Liver (tissue), 9 donors: ENCODE measurements around the gene MRC2. TPM values are rescaled to one million over a fixed set of nuclear protein-coding genes. Genes with fewer than 3 reads are reported as not detected.

Source experiments
- DNase-seq: peaks from one replicate; pipeline ENCODE4 v3.0.0-alpha.2; 2017; ENCODE audit warnings: low spot score
- H3K27ac ChIP-seq, 2 donors: one replicate each; pipeline ENCODE4 v1.7.0; 2013; ENCODE audit warnings: inconsistent platforms in 2 of 2, low read length in 2 of 2, control low read depth in 1 of 2, low read depth in 1 of 2, mild to moderate bottlenecking in 1 of 2
- H3K27me3 ChIP-seq, 4 donors: one replicate each; pipeline versions ENCODE4 v1.6.1 to v1.7.0; 2013; ENCODE audit warnings: low read length in 3 of 4, inconsistent platforms in 1 of 4, mild to moderate bottlenecking in 1 of 4, moderate library complexity in 1 of 4; ENCODE audit not compliant: control insufficient read depth in 4 of 4, insufficient read depth in 4 of 4
- H3K36me3 ChIP-seq, 4 donors: one replicate each; pipeline versions ENCODE4 v1.6.1 to v1.7.0; 2013; ENCODE audit warnings: low read length in 3 of 4, mild to moderate bottlenecking in 3 of 4, low read depth in 1 of 4, moderate library complexity in 1 of 4; ENCODE audit not compliant: control insufficient read depth in 4 of 4, insufficient read depth in 3 of 4
- H3K4me1 ChIP-seq, 4 donors: one replicate each; pipeline versions ENCODE4 v1.6.1 to v1.7.0; 2013; ENCODE audit warnings: low read length in 3 of 4, mild to moderate bottlenecking in 3 of 4, moderate library complexity in 1 of 4; ENCODE audit not compliant: control insufficient read depth in 4 of 4, insufficient read depth in 4 of 4
- H3K4me3 ChIP-seq, 3 donors: one replicate each; pipeline versions ENCODE4 v1.6.1 to v1.7.0; 2013; ENCODE audit warnings: low read length in 3 of 3, control low read depth in 1 of 3, low read depth in 1 of 3, mild to moderate bottlenecking in 1 of 3
- H3K9ac ChIP-seq, 2 donors: one replicate each; pipeline ENCODE4 v1.7.0; 2013; ENCODE audit warnings: low read length in 2 of 2, mild to moderate bottlenecking in 2 of 2, moderate library complexity in 2 of 2, control low read depth in 1 of 2, low read depth in 1 of 2
- H3K9me3 ChIP-seq, 4 donors: one replicate each; pipeline versions ENCODE4 v1.6.1 to v1.7.0; 2013; ENCODE audit warnings: low read length in 3 of 4; ENCODE audit not compliant: control insufficient read depth in 4 of 4
- EGR1 ChIP-seq, 2 donors: IDR thresholded peaks; 2 replicates each; pipeline ENCODE4 v1.6.1; 2016 to 2018; ENCODE audit warnings: antibody characterized with exemption in 2 of 2, low read depth in 2 of 2
- FOXA1 ChIP-seq: IDR thresholded peaks from 2 replicates; pipeline ENCODE4 v1.6.1; 2016; ENCODE audit warnings: antibody characterized with exemption
- FOXA2 ChIP-seq: IDR thresholded peaks from 2 replicates; pipeline ENCODE4 v1.6.1; 2016; ENCODE audit warnings: antibody characterized with exemption
- GABPA ChIP-seq, 2 donors: IDR thresholded peaks in 1 of 2; conservative IDR thresholded peaks in 1 of 2; 2 replicates each; pipeline ENCODE4 v1.6.1; 2016; ENCODE audit warnings: antibody characterized with exemption in 2 of 2, mild to moderate bottlenecking in 1 of 2, moderate library complexity in 1 of 2
- HNF4A ChIP-seq, 2 donors: conservative IDR thresholded peaks; 2 replicates each; pipeline ENCODE4 v1.6.1; 2016; ENCODE audit warnings: antibody characterized with exemption in 2 of 2, mild to moderate bottlenecking in 2 of 2
- HNF4G ChIP-seq: IDR thresholded peaks from 2 replicates; pipeline ENCODE4 v1.6.1; 2016; ENCODE audit warnings: antibody characterized with exemption
- JUND ChIP-seq, 2 donors: IDR thresholded peaks; 2 replicates each; pipeline ENCODE4 v1.6.1; 2016; ENCODE audit warnings: antibody characterized with exemption in 2 of 2
- NR2F2 ChIP-seq: IDR thresholded peaks from 2 replicates; pipeline ENCODE4 v1.6.1; 2016; ENCODE audit warnings: antibody characterized with exemption
- RAD21 ChIP-seq, 2 donors: IDR thresholded peaks; 2 replicates each; pipeline ENCODE4 v1.6.1; 2016; ENCODE audit warnings: antibody characterized with exemption in 2 of 2, mild to moderate bottlenecking in 2 of 2
- RXRA ChIP-seq, 2 donors: IDR thresholded peaks; 2 replicates each; pipeline ENCODE4 v1.6.1; 2017 to 2018; ENCODE audit warnings: antibody characterized with exemption in 2 of 2, mild to moderate bottlenecking in 1 of 2
- SP1 ChIP-seq: IDR thresholded peaks from 2 replicates; pipeline ENCODE4 v1.6.1; 2018; ENCODE audit warnings: antibody characterized with exemption, mild to moderate bottlenecking
- TAF1 ChIP-seq: conservative IDR thresholded peaks from 2 replicates; pipeline ENCODE4 v1.6.1; 2016; ENCODE audit warnings: antibody characterized with exemption, mild to moderate bottlenecking
- WGBS: extraction: QIAGEN DNeasy Blood & Tissue Kit; methylation state at CpG from one replicate; pipeline ENCODE4 v1.1.7; 2013; 5-methylcytosine and 5-hydroxymethylcytosine counted together
- polyA plus RNA-seq, 2 donors: library from polyadenylated mRNA; stranded (reverse) in 1 of 2; unstranded in 1 of 2; fragments of 200-250 nt in 1 of 2; fragments of >200 nt in 1 of 2; fragmentation: Nextera tagmentation in 1 of 2; extraction: Ambion mirVana in 1 of 2; gene quantifications; one replicate each; pipeline versions ENCODE4 v1.2.1 to v1.2.3, GENCODE V29; 2013 to 2015
- total RNA-seq, 2 donors: library from RNA; depleted of rRNA; stranded (reverse); fragments of >200 nt; gene quantifications; one replicate each; pipeline ENCODE4 v1.2.3, GENCODE V29; 2014
- TF ChIP-seq, protein P1 (sequence below): IDR thresholded peaks from 2 replicates; pipeline ENCODE4 v1.6.1; 2016; ENCODE audit warnings: antibody characterized with exemption, mild to moderate bottlenecking
- TF ChIP-seq, protein P2 (sequence below): IDR thresholded peaks from 2 replicates; pipeline ENCODE4 v1.6.1; 2016; ENCODE audit warnings: antibody characterized with exemption
- TF ChIP-seq, protein P3 (sequence below): IDR thresholded peaks from 2 replicates; pipeline ENCODE4 v1.6.1; 2016; ENCODE audit warnings: antibody characterized with exemption
- TF ChIP-seq, protein P4 (sequence below): IDR thresholded peaks from 2 replicates; pipeline ENCODE4 v1.6.1; 2016; ENCODE audit warnings: antibody characterized with exemption
- TF ChIP-seq, protein P5 (sequence below): fragments of 150-350 bp; IDR thresholded peaks from 2 replicates; pipeline ENCODE4 v1.5.1; 2017; ENCODE audit warnings: improper control_type of control experiment, low read depth, low read length; ENCODE audit not compliant: missing input control
- donor health status: healthy.
- donor health status: healthy.
- donor health status: healthy.
- donor health status: healthy.
- donor health status: healthy.

MRC2 gene
- total and polyA plus RNA-seq, 4 donors, result 0.49 to 81.1 (median 2.8) TPM

DNA sequence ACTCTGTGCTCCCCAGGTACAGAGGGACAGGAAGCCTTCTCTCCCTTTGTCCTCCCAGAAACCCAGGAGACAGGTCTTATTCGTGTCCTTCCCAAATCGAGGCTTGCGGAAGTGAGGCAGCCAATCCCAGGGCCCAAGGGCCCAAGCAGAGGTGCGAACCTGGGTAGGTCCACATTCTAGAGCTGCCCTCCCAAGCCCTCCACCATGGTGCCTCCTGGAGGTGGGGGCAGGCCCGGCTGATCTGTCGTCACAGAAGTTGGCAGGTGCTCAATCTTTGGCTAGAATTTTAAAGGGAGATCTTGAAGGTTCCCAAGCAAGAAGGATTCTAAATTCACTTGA is 21.5 kb downstream of the MRC2 start:
- Histone ChIP-seq H3K27ac (no peak overlapping the region), H3K9me3 (no peaks in the 10 kb centered on the region), H3K9ac (no peak overlapping the region), H3K4me1 (peaks cover 0 to 16% (median 7%) of the 10 kb centered on the region in 4 donors), H3K27me3 (no peaks in the 10 kb centered on the region), H3K4me3 (no peak overlapping the region), H3K36me3 (no peaks in the 10 kb centered on the region)
- TF ChIP-seq GABPA (IDR thresholded peaks at IDR 0.05 in 1 of 2, conservative IDR thresholded peaks at IDR 0.05 in 1 of 2) (no peak), SP1 (no peak), TAF1 (no peak), FOXA1 (no peak), FOXA2 (no peak), HNF4A (conservative IDR thresholded peaks at IDR 0.05) (no peak), EGR1 (IDR thresholded peaks at IDR 0.05; ENCODE audit: low read depth in 2 of 2) (no peak), RXRA (IDR thresholded peaks at IDR 0.05) (no peak), HNF4G (no peak)
- TF ChIP-seq, protein P1, sequence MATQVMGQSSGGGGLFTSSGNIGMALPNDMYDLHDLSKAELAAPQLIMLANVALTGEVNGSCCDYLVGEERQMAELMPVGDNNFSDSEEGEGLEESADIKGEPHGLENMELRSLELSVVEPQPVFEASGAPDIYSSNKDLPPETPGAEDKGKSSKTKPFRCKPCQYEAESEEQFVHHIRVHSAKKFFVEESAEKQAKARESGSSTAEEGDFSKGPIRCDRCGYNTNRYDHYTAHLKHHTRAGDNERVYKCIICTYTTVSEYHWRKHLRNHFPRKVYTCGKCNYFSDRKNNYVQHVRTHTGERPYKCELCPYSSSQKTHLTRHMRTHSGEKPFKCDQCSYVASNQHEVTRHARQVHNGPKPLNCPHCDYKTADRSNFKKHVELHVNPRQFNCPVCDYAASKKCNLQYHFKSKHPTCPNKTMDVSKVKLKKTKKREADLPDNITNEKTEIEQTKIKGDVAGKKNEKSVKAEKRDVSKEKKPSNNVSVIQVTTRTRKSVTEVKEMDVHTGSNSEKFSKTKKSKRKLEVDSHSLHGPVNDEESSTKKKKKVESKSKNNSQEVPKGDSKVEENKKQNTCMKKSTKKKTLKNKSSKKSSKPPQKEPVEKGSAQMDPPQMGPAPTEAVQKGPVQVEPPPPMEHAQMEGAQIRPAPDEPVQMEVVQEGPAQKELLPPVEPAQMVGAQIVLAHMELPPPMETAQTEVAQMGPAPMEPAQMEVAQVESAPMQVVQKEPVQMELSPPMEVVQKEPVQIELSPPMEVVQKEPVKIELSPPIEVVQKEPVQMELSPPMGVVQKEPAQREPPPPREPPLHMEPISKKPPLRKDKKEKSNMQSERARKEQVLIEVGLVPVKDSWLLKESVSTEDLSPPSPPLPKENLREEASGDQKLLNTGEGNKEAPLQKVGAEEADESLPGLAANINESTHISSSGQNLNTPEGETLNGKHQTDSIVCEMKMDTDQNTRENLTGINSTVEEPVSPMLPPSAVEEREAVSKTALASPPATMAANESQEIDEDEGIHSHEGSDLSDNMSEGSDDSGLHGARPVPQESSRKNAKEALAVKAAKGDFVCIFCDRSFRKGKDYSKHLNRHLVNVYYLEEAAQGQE, result no peak
- TF ChIP-seq, protein P2, sequence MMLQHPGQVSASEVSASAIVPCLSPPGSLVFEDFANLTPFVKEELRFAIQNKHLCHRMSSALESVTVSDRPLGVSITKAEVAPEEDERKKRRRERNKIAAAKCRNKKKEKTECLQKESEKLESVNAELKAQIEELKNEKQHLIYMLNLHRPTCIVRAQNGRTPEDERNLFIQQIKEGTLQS, result no peak
- TF ChIP-seq, protein P3, sequence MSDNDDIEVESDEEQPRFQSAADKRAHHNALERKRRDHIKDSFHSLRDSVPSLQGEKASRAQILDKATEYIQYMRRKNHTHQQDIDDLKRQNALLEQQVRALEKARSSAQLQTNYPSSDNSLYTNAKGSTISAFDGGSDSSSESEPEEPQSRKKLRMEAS, result no peak
- TF ChIP-seq, protein P4, sequence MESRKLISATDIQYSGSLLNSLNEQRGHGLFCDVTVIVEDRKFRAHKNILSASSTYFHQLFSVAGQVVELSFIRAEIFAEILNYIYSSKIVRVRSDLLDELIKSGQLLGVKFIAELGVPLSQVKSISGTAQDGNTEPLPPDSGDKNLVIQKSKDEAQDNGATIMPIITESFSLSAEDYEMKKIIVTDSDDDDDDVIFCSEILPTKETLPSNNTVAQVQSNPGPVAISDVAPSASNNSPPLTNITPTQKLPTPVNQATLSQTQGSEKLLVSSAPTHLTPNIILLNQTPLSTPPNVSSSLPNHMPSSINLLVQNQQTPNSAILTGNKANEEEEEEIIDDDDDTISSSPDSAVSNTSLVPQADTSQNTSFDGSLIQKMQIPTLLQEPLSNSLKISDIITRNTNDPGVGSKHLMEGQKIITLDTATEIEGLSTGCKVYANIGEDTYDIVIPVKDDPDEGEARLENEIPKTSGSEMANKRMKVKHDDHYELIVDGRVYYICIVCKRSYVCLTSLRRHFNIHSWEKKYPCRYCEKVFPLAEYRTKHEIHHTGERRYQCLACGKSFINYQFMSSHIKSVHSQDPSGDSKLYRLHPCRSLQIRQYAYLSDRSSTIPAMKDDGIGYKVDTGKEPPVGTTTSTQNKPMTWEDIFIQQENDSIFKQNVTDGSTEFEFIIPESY, result no peak
- no peak for DNase-seq
- 78% methylated on average over 6 of the region's 6 CpGs for WGBS

DNA sequence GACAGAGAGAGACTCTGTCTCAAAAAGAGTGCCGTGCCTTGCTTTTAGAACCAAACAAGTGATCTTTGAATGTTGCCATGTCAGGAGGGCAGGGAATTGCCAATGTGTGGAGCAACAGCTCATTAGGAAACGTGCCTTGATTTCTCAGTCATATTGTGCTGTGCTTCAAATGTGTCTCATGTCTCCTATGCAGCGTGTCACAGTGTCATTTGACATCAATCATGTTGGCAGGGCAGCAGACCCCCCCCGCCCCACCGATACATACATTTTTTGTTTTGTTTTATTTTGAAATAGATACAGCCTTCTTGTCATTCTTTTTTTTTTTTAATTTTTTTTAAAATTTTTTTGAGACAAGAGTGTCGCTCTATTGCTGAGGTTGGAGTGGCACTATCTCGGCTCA is 22.1 kb downstream of the MRC2 start:
- no peak overlapping the region for H3K4me3 ChIP-seq
- 92% methylated on average over 7 of the region's 7 CpGs for WGBS
- no peak for DNase-seq
- no peaks in the 10 kb centered on the region for H3K9me3 ChIP-seq
- H3K9ac ChIP-seq, result no peak overlapping the region
- H3K36me3 ChIP-seq, result no peaks in the 10 kb centered on the region
- TF ChIP-seq RAD21 (IDR thresholded peaks at IDR 0.05), result no peak
- no peak for TF ChIP-seq HNF4G
- TF ChIP-seq EGR1 (IDR thresholded peaks at IDR 0.05; ENCODE audit: low read depth in 2 of 2), result no peak
- no peak for TF ChIP-seq JUND (IDR thresholded peaks at IDR 0.05)
- TF ChIP-seq FOXA1, result no peak
- TF ChIP-seq, protein P3, result no peak
- TF ChIP-seq NR2F2, result no peak
- TF ChIP-seq, protein P5, sequence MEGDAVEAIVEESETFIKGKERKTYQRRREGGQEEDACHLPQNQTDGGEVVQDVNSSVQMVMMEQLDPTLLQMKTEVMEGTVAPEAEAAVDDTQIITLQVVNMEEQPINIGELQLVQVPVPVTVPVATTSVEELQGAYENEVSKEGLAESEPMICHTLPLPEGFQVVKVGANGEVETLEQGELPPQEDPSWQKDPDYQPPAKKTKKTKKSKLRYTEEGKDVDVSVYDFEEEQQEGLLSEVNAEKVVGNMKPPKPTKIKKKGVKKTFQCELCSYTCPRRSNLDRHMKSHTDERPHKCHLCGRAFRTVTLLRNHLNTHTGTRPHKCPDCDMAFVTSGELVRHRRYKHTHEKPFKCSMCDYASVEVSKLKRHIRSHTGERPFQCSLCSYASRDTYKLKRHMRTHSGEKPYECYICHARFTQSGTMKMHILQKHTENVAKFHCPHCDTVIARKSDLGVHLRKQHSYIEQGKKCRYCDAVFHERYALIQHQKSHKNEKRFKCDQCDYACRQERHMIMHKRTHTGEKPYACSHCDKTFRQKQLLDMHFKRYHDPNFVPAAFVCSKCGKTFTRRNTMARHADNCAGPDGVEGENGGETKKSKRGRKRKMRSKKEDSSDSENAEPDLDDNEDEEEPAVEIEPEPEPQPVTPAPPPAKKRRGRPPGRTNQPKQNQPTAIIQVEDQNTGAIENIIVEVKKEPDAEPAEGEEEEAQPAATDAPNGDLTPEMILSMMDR, result no peak
- TF ChIP-seq, protein P2, result no peak
- TF ChIP-seq, protein P1, result no peak
- TF ChIP-seq SP1, result no peak
- H3K27ac ChIP-seq, result no peak overlapping the region
- H3K4me1 ChIP-seq, result peaks cover 0 to 18% (median 9%) of the 10 kb centered on the region in 4 donors
- H3K27me3 ChIP-seq, result no peaks in the 10 kb centered on the region
